Measurements from ENCODE around the gene PGBD1.

Gene PGBD1

GRCh38 chr6:28281288-28282064 is at the start of gene PGBD1:
PGBD1 (plus strand) TSS chr6:28281572; CDS start chr6:28283814, 2,242 bp downstream.
- peak; percentile 63 for DNase-seq (ENCODE audit: low read depth)

- DNase-seq (ENCODE audit: low read depth): no peak
Observed at GRCh38 chr6:28232785-28233184, 48.6 kb upstream of the PGBD1 start.

GRCh38 chr6:28235912-28236452 is 45.4 kb upstream of the PGBD1 start:
- no peak for DNase-seq (ENCODE audit: low read depth)

- DNase-seq (ENCODE audit: low read depth): no peak
Observed at GRCh38 chr6:28239636-28240035, 41.7 kb upstream of the PGBD1 start.

GRCh38 chr6:28240471-28240870 is 40.9 kb upstream of the PGBD1 start:
- DNase-seq (ENCODE audit: low read depth): peak; percentile 68

GRCh38 chr6:28243946-28244345 is 37.4 kb upstream of the PGBD1 start:
- DNase-seq (ENCODE audit: low read depth): no peak

GRCh38 chr6:28245206-28245941 is 36.0 kb upstream of the PGBD1 start:
- no peak for DNase-seq (ENCODE audit: low read depth)

GRCh38 chr6:28248916-28249315 is 32.5 kb upstream of the PGBD1 start:
- DNase-seq (ENCODE audit: low read depth): no peak

GRCh38 chr6:28250747-28251146 is 30.6 kb upstream of the PGBD1 start:
- DNase-seq (ENCODE audit: low read depth): no peak

GRCh38 chr6:28251661-28252008 is 29.7 kb upstream of the PGBD1 start:
- no peak for DNase-seq (ENCODE audit: low read depth)

- peak; percentile 94 for DNase-seq (ENCODE audit: low read depth)
Observed at GRCh38 chr6:28252009-28252975, 29.1 kb upstream of the PGBD1 start, which contains the start of gene ZKSCAN4. ZKSCAN4 (minus strand) TSS chr6:28252269; CDS start chr6:28251980, 289 bp downstream.

- DNase-seq (ENCODE audit: low read depth): no peak
Observed at GRCh38 chr6:28254121-28254519, 27.3 kb upstream of the PGBD1 start.

- no peak for DNase-seq (ENCODE audit: low read depth)
Observed at GRCh38 chr6:28257042-28257441, 24.3 kb upstream of the PGBD1 start.

GRCh38 chr6:28258877-28259777 is 22.2 kb upstream of the PGBD1 start, which contains the start of gene NKAPL:
NKAPL (plus strand) TSS chr6:28259297; CDS start chr6:28259372, 75 bp downstream.
- peak; percentile 80 for DNase-seq (ENCODE audit: low read depth)

- no peak for DNase-seq (ENCODE audit: low read depth)
Observed at GRCh38 chr6:28263922-28264321, 17.4 kb upstream of the PGBD1 start.

- peak; percentile 32 for DNase-seq (ENCODE audit: low read depth)
Observed at GRCh38 chr6:28264834-28265401, 16.5 kb upstream of the PGBD1 start.

GRCh38 chr6:28266563-28266961 is 14.8 kb upstream of the PGBD1 start:
- no peak for DNase-seq (ENCODE audit: low read depth)

GRCh38 chr6:28266962-28267694 is 14.2 kb upstream of the PGBD1 start, which contains the start of gene ZSCAN26:
ZSCAN26 (plus strand) TSS chr6:28267143; CDS start chr6:28271920, 4,777 bp downstream.
- DNase-seq (ENCODE audit: low read depth): peak; percentile 87

GRCh38 chr6:28267695-28268059 is 13.7 kb upstream of the PGBD1 start:
- no peak for DNase-seq (ENCODE audit: low read depth)

GRCh38 chr6:28269492-28269891 is 11.9 kb upstream of the PGBD1 start:
- peak; percentile 87 for DNase-seq (ENCODE audit: low read depth)
